Adrenal gland (tissue), 5 donors: ENCODE measurements around the gene PAX6.

Source experiments
- CTCF ChIP-seq, 6 experiments: fragments of 450-650 bp in 4 of 6; fragments of 200-600 bp in 2 of 6; sonication (generic) in 1 of 6; IDR thresholded peaks; 1 replicate in 5 of 6; 2 replicates in 1 of 6; pipeline versions ENCODE4 v1.5.1 to v1.8.0; 2016 to 2021; ENCODE audit warnings: antibody characterized with exemption in 6 of 6, mild to moderate bottlenecking in 2 of 6, moderate library complexity in 1 of 6
- POLR2A ChIP-seq, 2 donors: fragments of 450-650 bp; IDR thresholded peaks; one replicate each; pipeline ENCODE4 v1.6.1; 2017; ENCODE audit warnings: antibody characterized with exemption in 2 of 2, mild to moderate bottlenecking in 2 of 2, moderate library complexity in 1 of 2
- donor health status: DM: no; HTN: no; CAD: no.

GRCh38 chr11:31818874-31819331 lies 7.8 kb upstream of the PAX6 start:
- TF ChIP-seq CTCF (IDR thresholded peaks at IDR 0.05): no peak
- TF ChIP-seq POLR2A (IDR thresholded peaks at IDR 0.05): no peak
